Neural cell (in vitro differentiated cells): ENCODE measurements around the gene CEP97. TPM values are rescaled to one million over a fixed set of nuclear protein-coding genes. Genes with fewer than 3 reads are reported as not detected.

Experiments
- H2AFZ ChIP-seq: fragments of 200-600, 300-800 bp; sonication (generic), shearing (Covaris generic); 2 replicates; pipeline ENCODE4 v1.6.0; 2014; ENCODE audit warnings: low read depth, mild to moderate bottlenecking, antibody characterized with exemption, low read length, moderate library complexity
- H3F3A ChIP-seq: fragments of 200-600 bp; shearing (Covaris generic); 2 replicates; pipeline ENCODE4 v1.6.1; 2016; ENCODE audit warnings: mild to moderate bottlenecking, moderate library complexity, mixed read lengths, antibody characterized with exemption, low read length; ENCODE audit not compliant: insufficient read depth, poor library complexity, severe bottlenecking
- H3K27ac ChIP-seq: fragments of 200-600, 300-800 bp; sonication (generic), shearing (Covaris generic); 2 replicates; pipeline ENCODE4 v1.5.1; 2014; ENCODE audit warnings: mild to moderate bottlenecking, low read length, moderate library complexity
- H3K27me3 ChIP-seq: fragments of 300-800, 200-600 bp; sonication (generic), shearing (Covaris generic); 2 replicates; pipeline ENCODE4 v1.6.0; 2014; ENCODE audit warnings: mild to moderate bottlenecking, low read depth, low read length, moderate library complexity; ENCODE audit not compliant: insufficient read depth
- H3K36me3 ChIP-seq: fragments of 300-800, 200-600 bp; sonication (generic), shearing (Covaris generic); 2 replicates; pipeline ENCODE4 v1.5.1; 2014; ENCODE audit warnings: mild to moderate bottlenecking, antibody characterized with exemption, low read length, moderate library complexity; ENCODE audit not compliant: insufficient read depth
- H3K4me2 ChIP-seq: fragments of 300-800, 200-600 bp; sonication (generic), shearing (Covaris generic); 2 replicates; pipeline ENCODE4 v1.6.0; 2014; ENCODE audit warnings: mild to moderate bottlenecking, low read length
- H3K4me3 ChIP-seq: fragments of 300-800, 200-600 bp; sonication (generic), shearing (Covaris generic); 2 replicates; pipeline ENCODE4 v1.5.1; 2014; ENCODE audit warnings: mild to moderate bottlenecking, low read length, moderate library complexity
- H3K79me2 ChIP-seq: fragments of 200-600 bp; shearing (Covaris generic); replicated peaks from 2 replicates; pipeline ENCODE4 v1.6.0; 2014; ENCODE audit warnings: mild to moderate bottlenecking, low read length, moderate library complexity; ENCODE audit not compliant: insufficient read depth
- H3K9ac ChIP-seq: fragments of 300-800, 200-600 bp; sonication (generic), shearing (Covaris generic); 2 replicates; pipeline ENCODE4 v1.6.1; 2016; ENCODE audit warnings: mild to moderate bottlenecking, low read length, mixed read lengths
- H3K9me2 ChIP-seq: fragments of 200-600 bp; shearing (Covaris generic); 2 replicates; pipeline ENCODE4 v1.6.1; 2016; ENCODE audit warnings: mild to moderate bottlenecking, low read length, mixed read lengths; ENCODE audit not compliant: insufficient read depth
- H3K9me3 ChIP-seq: fragments of 200-600, 300-800 bp; sonication (generic), shearing (Covaris generic); 2 replicates; pipeline ENCODE4 v1.6.1; 2016; ENCODE audit warnings: mild to moderate bottlenecking, mixed run types, low read length, moderate library complexity, mixed read lengths
- H4K20me1 ChIP-seq: fragments of 200-600 bp; shearing (Covaris generic); 2 replicates; pipeline ENCODE4 v1.6.1; 2016; ENCODE audit warnings: mild to moderate bottlenecking, mixed run types; ENCODE audit not compliant: insufficient read depth
- EP300 ChIP-seq: fragments of 450-650 bp; conservative IDR thresholded peaks from 2 replicates; pipeline ENCODE4 v1.6.1; 2014; ENCODE audit warnings: antibody characterized with exemption, mild to moderate bottlenecking, moderate library complexity; ENCODE audit not compliant: poor library complexity, severe bottlenecking
- EZH2 ChIP-seq: fragments of 200-600, 300-800 bp; shearing (Covaris generic), sonication (generic); IDR thresholded peaks from 2 replicates; pipeline ENCODE4 v1.6.1; 2014; ENCODE audit warnings: antibody characterized with exemption, low read length, borderline replicate concordance, mild to moderate bottlenecking; ENCODE audit not compliant: insufficient read depth, poor library complexity, severe bottlenecking
- MXI1 ChIP-seq: fragments of 450-650 bp; conservative IDR thresholded peaks from 2 replicates; pipeline ENCODE4 v1.6.1; 2014; ENCODE audit warnings: antibody characterized with exemption, mild to moderate bottlenecking; ENCODE audit not compliant: poor library complexity, severe bottlenecking
- POLR2AphosphoS5 ChIP-seq: IDR thresholded peaks from 2 replicates; pipeline ENCODE4 v1.6.1; 2012
- RAD21 ChIP-seq: fragments of 450-650 bp; conservative IDR thresholded peaks from 2 replicates; pipeline ENCODE4 v1.6.1; 2014; ENCODE audit warnings: antibody characterized with exemption, mild to moderate bottlenecking, moderate library complexity
- SMC3 ChIP-seq: fragments of 450-650 bp; conservative IDR thresholded peaks from 2 replicates; pipeline ENCODE4 v1.6.1; 2014; ENCODE audit warnings: antibody characterized with exemption, mild to moderate bottlenecking, moderate library complexity; ENCODE audit not compliant: poor library complexity
- TAF1 ChIP-seq: IDR thresholded peaks from 2 replicates; pipeline ENCODE4 v1.6.1; 2012; ENCODE audit warnings: low read depth
- polyA plus RNA-seq: library from polyadenylated mRNA; depleted of rRNA; stranded (reverse); fragments of >200 nt; gene quantifications from 2 replicates; pipeline ENCODE4 v1.2.3, GENCODE V29; 2014
- TF ChIP-seq, protein P1 (sequence below): fragments of 450-650 bp; IDR thresholded peaks from 2 replicates; pipeline ENCODE4 v1.5.1; 2014; ENCODE audit warnings: antibody characterized with exemption, mild to moderate bottlenecking, moderate library complexity; ENCODE audit not compliant: poor library complexity, severe bottlenecking
- TF ChIP-seq, protein P2 (sequence below): IDR thresholded peaks from 2 replicates; pipeline ENCODE4 v1.6.1; 2012; ENCODE audit warnings: borderline replicate concordance

The CEP97 gene
- polyA plus RNA-seq, 1 donor from 2014 or later: 52.9 TPM

DNA sequence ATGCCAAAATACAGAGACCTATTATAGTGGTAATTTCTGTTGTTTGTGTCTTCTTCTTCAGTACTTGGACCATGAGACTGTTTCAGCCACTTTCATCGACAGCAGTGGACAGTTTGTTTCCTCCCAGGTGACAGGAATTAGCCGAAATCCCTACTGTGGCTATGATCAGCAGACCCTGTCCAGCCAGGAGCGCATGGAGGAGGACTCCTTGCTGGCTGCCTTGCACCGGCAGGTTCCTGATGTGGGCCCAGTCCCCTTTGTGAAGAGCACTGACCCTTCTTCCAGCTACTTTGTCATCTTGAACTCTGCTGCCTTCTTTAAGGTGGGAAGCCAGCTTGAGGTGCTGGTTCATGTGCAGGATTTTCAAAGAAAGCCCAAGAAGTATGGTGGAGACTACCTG, 76.8 kb downstream of the CEP97 start:
- H3F3A ChIP-seq: no peaks in the 10 kb centered on the region
- TF ChIP-seq SMC3 (no peak), TAF1 (no peak), MXI1 (no peak)
- no peak overlapping the region for H3K27ac ChIP-seq

DNA sequence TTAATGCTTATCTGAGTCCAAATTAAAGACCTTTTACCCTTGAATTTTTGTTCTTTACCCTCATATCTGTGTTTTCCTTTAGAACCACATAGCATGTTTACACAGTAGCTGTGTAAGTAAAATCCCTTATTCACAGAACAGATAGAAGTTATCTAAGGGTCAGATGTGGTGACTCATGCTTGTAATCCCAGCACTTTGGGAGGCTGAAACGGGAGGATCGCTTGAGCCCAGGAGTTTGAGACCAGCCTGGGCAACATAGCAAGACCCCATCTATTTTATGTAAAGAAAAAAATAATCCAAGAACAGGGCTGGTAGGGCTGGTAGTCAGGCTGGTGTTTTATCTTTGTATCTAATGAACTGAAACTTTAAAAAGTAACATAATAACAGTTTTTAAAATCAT, 77.8 kb downstream of the CEP97 start:
- no peaks in the 10 kb centered on the region for H3K27me3 ChIP-seq
- no peaks in the 10 kb centered on the region for H3F3A ChIP-seq
- no peaks in the 10 kb centered on the region for H3K9me2 ChIP-seq
- H3K9ac ChIP-seq: no peak overlapping the region
- H3K36me3 ChIP-seq: peaks cover 6% of the 10 kb centered on the region
- H3K4me2 ChIP-seq: no peak overlapping the region
- no peak for TF ChIP-seq EZH2
- no peak for TF ChIP-seq TAF1
- TF ChIP-seq, protein P1, sequence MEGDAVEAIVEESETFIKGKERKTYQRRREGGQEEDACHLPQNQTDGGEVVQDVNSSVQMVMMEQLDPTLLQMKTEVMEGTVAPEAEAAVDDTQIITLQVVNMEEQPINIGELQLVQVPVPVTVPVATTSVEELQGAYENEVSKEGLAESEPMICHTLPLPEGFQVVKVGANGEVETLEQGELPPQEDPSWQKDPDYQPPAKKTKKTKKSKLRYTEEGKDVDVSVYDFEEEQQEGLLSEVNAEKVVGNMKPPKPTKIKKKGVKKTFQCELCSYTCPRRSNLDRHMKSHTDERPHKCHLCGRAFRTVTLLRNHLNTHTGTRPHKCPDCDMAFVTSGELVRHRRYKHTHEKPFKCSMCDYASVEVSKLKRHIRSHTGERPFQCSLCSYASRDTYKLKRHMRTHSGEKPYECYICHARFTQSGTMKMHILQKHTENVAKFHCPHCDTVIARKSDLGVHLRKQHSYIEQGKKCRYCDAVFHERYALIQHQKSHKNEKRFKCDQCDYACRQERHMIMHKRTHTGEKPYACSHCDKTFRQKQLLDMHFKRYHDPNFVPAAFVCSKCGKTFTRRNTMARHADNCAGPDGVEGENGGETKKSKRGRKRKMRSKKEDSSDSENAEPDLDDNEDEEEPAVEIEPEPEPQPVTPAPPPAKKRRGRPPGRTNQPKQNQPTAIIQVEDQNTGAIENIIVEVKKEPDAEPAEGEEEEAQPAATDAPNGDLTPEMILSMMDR: no peak
- TF ChIP-seq SMC3: no peak
- no peak for TF ChIP-seq EP300
- TF ChIP-seq, protein P2, sequence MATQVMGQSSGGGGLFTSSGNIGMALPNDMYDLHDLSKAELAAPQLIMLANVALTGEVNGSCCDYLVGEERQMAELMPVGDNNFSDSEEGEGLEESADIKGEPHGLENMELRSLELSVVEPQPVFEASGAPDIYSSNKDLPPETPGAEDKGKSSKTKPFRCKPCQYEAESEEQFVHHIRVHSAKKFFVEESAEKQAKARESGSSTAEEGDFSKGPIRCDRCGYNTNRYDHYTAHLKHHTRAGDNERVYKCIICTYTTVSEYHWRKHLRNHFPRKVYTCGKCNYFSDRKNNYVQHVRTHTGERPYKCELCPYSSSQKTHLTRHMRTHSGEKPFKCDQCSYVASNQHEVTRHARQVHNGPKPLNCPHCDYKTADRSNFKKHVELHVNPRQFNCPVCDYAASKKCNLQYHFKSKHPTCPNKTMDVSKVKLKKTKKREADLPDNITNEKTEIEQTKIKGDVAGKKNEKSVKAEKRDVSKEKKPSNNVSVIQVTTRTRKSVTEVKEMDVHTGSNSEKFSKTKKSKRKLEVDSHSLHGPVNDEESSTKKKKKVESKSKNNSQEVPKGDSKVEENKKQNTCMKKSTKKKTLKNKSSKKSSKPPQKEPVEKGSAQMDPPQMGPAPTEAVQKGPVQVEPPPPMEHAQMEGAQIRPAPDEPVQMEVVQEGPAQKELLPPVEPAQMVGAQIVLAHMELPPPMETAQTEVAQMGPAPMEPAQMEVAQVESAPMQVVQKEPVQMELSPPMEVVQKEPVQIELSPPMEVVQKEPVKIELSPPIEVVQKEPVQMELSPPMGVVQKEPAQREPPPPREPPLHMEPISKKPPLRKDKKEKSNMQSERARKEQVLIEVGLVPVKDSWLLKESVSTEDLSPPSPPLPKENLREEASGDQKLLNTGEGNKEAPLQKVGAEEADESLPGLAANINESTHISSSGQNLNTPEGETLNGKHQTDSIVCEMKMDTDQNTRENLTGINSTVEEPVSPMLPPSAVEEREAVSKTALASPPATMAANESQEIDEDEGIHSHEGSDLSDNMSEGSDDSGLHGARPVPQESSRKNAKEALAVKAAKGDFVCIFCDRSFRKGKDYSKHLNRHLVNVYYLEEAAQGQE: no peak
- TF ChIP-seq POLR2AphosphoS5: no peak
- TF ChIP-seq MXI1: no peak
- no peak for TF ChIP-seq RAD21
- no peak overlapping the region for H2AFZ ChIP-seq
- no peak overlapping the region for H3K4me3 ChIP-seq
- H3K27ac ChIP-seq: no peak overlapping the region
- no peaks in the 10 kb centered on the region for H3K79me2 ChIP-seq
- H4K20me1 ChIP-seq: no peaks in the 10 kb centered on the region
- no peaks in the 10 kb centered on the region for H3K9me3 ChIP-seq

More for the DNA sequence above, 76.8 kb downstream of the CEP97 start:
- Histone ChIP-seq H3K4me2 (no peak overlapping the region), H3K9me3 (no peaks in the 10 kb centered on the region), H3K9ac (no peak overlapping the region), H2AFZ (no peak overlapping the region), H4K20me1 (no peaks in the 10 kb centered on the region), H3K27me3 (no peaks in the 10 kb centered on the region), H3K4me3 (no peak overlapping the region), H3K79me2 (no peaks in the 10 kb centered on the region), H3K9me2 (no peaks in the 10 kb centered on the region), H3K36me3 (peaks cover 6% of the 10 kb centered on the region)
